Stimulated activated CD4-positive, alpha-beta T cell treated with anti-CD3 and anti-CD28 coated beads, Interleukin-12 subunit alpha, Interleukin-12 subunit beta, amount 100 ng/mL, for 24 hours (primary cell): ENCODE measurements around the gene PELI2.

Experiments
- DNase-seq, 2 experiments: peaks; one replicate each; pipeline ENCODE4 v3.0.0-alpha.2; 2020; ENCODE audit warnings: low read depth in 2 of 2

The PELI2 gene

DNA sequence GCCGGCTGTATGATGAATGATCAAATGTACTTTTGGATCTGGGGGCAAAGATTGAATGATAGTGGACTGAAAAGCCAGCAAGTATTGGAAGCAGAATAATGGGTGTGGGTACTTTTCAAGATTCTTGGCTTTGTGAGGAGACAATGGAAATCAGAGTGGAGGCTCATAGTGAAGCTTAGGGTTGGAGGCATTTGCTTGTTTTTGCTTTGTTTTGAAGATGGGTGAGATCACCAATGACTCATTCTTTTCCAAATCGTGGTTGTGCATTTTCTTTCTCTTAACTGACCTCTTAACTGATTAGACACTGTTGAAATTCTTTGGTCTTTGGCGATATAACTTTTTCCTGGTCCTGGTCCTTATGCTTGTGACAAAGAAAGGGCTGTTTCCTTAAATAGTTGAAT lies 54.4 kb downstream of the PELI2 start:
- DNase-seq, result no peak

DNA sequence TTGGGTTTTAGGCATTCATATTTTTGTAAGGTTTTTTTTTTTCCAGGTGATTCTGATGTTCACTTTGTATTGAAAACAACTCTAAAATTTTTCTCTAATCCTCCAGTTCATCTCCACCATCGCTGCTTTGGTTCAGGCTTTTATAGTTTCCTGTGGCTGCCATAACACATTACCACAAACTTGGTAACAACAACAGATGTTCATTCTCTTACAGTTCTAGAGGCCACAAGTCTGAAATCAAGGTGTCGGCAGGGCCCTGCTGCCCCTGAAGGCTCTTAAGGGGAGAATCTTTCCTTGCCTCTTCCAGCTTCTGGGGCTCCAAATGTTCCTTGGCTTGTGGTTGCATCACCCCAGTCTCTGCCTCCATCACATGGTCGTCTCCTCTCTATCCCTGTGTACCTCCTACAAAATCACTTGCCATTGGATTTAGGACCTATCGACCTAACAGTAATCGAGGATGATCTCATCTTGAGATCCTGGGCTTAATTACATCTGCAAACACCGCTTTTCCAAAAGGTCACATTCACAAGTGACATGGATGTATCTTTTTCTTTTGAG lies 55.2 kb downstream of the PELI2 start:
- no peak for DNase-seq

DNA sequence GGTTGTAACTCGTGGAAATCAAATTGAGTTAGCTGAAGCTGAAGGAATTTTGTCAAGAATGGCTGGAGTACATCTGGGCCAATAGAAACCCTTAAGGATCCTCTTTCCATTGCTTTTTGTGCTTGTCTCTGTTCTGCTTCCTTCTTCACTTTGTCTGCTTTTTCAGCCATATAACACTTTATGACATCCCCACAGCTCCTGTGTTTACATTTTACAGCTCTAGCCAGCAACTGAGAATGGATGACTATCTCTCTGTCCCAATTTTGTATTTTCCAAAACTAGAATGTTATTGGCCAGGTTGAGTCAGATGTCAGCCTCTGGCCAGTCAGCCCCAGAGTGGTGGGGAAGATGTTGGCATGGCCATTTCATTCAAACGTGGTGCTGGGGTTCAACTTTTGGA lies 57.6 kb downstream of the PELI2 start:
- no peak for DNase-seq

DNA sequence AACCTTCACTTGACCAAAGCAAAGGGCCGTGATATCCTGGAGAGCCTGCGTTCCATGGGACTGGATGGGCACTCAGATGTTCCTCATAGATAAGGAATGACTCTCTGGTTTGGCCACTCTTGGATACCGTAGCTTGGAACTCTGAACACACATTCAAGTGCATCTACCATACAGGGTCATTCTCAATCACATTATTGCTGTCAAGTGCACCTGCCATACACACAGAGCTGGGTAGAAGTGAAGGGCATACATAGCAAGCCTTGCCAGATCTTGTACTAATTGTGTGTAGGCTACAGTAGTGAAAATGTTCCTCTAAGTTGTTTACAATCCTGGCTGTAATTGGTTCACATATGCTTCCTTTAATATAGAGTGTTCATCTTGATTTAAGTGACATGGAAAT lies 58.3 kb downstream of the PELI2 start:
- no peak for DNase-seq

DNA sequence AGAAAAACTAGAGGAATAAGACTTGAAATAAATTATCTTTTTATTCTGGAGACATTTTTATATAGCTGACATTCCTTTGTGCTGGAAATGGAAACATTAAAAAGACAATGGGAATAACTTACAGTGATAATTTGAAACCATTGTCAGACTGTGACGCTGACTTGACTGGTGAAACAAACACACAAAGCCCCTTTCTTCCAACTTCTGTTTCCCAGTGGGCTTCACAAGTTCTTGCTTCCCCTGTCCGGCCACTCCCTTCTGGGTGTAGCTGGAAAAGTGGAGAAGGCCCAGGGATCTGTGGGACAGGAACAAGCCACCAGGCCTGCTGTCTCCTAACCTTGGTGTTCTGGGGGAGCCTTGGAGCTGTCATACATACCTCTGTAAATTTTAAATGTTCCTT lies 58.8 kb downstream of the PELI2 start:
- no peak for DNase-seq

DNA sequence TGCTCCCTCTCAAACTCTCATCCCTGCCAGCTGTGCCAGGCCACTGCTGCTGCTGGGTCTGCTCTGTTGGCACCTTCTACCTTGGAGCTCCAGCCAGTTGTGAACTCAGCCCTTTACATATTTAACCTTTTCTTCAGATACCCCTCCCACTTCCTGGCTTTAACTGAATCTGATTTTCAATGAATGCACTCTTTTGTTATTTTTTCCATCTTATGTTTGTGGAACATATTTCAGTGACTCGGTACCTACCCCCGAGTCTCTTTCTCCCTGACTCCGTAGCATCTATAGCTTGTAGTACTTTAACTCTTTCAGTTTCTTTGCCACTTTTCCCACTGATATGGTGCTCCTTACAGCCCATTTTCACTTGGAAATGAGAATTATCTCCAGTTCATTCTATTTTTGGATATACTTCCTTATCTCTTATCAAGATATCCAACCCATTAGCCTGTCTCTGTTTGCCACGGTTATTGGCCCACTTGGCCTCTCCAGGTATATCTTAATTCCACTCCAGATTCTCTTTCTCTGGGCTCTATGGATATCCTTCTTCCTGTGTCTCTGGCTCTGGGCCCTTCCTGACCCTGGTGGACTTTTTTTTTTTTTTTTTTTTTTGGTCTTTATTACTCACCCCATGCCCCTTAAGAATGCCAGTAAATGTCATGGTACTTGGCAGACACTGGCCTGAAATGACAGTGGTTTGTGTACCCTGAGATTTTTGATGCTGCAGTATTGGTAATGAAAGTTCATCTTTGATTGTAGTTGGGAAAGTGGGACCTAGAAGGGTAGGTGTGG lies 62.7 kb downstream of the PELI2 start:
- no peak for DNase-seq

DNA sequence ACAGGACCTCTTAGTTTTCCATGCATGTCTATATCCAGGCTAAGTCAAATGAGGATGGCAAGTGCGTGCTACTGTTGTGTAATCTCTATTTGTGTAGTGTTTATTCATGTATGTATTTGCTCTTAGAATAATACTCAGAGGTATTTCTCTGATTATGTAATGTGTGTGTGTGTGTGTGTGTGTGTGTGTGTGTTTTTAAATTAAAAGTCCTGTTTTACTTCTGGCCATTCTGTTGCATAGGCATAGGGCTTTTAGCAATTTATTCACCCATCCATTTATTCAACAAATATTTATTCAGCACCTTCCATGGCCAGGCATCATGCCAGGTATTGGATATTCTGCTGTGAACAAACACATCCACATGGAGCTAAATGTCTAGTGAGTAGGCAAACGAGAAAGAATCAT lies 63.5 kb downstream of the PELI2 start:
- DNase-seq, result no peak

DNA sequence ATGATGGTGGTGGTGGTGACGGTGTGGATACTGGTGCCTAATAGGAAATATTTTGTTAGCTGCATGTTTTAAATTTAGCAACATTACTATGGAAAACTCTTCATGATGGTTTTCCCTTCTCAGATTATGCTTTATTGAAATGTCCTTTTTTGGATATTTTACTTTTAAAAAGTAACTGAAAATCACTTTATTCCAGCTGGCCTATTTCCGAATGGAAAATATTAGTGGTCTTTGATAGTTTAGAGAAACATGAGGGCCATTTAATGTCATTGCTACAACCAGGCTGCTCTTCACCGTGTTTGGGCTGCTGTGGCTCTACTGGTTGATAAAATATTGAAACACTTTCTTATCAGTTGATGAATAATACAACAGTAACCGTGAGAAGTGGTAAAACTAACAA lies 64.2 kb downstream of the PELI2 start:
- DNase-seq, result no peak

DNA sequence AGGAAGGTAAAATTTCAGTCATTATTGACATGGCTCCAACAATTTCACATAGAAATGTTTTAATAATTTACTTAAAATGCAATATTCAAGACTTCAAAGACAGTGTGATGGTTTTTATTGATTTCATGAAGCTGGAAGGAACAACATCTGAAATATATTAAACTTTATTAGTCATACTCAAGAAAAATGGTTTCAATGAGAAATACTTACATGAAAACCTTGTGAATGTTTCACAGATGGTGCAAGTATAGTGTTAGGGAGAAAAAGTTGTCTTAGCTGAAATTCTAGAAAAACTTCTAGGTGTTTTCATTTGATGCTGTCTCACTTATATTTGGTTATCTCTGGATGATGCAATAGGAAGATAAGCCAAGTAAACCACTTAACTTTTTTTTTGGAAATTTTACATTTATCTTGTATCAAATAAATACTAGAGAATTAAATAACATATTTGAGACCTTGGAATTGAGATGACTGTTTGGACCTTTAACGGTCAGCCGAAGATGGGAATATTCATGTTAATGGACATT lies 65.5 kb downstream of the PELI2 start:
- no peak for DNase-seq

DNA sequence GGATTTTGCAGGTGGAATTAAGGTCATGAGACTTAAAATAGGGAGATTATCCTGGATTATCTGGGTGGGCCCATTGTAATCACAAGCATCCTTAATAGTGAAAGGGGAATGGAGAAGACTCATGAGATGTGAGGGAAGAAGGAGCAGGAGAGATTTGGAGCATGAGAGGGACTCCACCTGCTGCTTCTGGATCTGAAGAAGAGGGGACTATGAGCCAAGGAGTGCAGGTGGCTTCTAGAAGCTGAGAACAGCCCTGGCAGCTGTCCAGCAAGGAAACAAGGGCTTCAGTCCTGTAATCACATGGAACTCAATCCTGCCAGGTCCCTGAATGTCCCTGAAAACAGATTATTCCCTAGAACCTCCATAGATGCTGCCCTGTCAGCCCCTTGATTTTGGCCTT lies 67.8 kb downstream of the PELI2 start:
- no peak for DNase-seq

DNA sequence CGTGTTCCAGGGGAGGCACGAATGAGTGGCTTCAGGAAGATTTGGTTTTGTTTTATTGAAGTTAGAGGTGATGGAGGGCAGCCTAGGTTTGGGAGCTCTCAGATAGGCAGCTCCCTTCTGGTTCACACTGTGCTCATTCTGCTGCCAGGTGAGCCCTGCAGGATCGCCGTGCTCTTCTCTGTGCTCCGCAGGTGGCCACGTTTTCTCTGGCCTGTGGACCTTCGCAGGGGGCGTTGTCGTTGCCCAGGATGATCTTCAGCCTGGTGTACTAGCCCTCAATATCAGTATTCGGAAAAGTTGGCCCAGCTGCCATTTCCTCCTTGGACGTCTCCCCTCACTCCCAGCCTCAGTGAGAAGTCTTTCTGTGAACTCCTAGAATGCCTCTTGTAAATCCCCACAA lies 69.5 kb downstream of the PELI2 start:
- DNase-seq, result no peak

DNA sequence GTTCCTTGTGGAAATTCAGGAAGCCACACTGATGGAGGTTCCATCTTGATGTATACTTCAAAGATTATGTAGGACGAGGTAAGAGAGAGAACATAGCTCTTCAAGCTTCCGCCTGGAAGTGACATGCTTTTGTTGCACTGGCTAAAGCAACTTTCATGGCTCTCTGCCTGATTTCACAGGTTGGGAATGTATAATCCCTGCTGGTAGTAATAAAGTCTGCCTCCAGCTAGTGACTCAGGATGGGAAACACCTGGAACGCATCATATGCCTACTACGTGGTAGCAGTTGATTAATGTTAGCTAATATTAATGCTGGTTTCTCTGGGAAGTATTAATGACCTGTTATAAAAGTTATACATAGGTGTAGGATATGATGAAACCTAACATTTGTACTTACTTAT lies 71.1 kb downstream of the PELI2 start:
- DNase-seq, result no peak

DNA sequence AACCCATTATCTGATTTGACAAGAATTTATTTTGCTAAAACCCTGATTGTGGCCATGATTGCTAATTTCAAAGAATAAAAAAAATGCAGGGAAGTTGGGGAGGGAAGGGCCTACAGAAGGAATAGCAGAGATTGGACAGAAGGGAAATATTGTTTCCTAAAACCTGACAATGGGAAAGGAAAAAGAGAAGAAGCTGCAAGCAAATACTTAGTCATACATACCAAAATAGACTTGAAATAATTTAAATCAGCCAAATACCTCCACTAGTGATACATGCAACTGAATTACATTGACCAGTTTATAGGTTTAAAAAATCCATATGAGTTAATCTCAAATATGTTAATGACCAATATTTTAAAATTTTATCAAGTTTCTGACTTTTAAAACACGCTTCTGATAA lies 75.1 kb downstream of the PELI2 start:
- DNase-seq, result no peak

DNA sequence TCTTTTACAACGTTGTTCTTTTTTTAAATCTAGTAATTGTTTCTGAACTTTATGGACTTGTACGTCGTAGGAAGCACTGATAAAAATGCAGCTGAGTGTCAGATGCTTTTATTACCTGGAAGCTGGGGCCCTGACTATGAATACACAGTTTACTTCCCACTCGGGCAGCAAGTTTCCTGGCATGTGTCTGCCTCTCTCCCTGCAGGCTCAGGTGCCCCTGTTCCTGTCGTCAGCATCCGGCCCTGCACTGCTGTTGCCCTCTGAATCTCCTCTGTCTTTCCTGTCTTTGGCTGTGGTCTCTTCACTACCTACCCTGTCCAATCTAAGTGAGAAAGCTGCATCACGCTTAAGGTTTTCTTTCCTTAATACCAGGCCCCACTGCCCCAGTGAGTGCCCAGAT lies 75.8 kb downstream of the PELI2 start:
- DNase-seq, result no peak

DNA sequence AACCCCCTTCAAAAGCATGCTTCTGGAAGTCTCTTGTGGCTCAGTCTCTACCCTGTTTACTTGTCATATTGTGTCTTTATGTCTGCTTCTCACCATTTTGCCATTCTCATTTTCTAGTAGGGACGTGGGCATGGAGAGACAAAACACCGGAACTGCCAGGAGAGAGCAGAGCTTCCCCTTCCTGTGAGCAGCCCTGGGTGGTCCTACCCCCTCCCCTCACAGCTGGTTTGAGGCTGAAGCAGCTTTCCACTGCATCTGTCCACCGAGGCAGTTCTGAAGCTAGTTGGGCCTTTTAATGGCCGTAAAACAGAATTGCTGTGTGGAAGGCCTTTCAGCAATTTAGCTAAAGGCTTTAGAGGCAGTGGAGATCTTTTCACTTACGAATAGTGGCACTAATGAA lies 77.0 kb downstream of the PELI2 start:
- no peak for DNase-seq

DNA sequence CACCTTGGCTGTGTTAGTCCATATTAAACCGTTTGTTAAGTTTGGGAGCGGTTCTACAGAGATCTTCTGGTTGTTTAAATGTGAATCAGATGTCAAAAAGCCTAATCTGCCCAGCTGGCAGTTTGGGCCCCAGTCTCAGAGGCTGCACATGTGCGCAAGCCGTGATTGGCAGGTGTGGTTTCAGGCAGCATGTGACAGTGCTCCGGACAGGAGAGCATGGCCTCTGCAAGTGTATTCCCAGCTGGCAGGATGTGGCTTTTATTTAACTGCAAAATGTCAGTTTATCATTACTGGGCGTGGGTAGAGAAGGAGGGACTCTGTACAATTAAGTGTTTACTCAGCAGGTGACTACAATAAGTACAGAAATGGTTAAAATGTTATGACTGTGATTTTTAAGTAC lies 77.5 kb downstream of the PELI2 start:
- DNase-seq, result no peak

DNA sequence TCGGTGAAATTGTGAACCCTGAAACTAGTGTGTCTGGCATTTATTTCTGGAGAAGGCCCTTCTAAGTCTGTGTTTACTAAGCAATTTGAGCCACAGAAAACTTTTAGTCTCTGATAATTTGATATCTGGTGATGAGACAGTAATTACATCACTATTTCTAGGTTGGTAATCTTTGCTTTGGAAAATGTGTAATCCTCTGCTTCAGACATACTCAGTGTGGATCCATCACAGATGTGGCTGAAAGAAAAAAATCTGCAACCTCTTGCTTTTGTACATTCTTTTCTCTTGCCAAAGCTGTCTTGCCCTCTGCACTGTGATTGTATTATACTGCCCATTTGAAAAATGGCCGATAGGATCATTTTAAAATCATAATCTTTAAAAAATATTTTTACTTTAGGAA lies 78.1 kb downstream of the PELI2 start:
- DNase-seq, result no peak

DNA sequence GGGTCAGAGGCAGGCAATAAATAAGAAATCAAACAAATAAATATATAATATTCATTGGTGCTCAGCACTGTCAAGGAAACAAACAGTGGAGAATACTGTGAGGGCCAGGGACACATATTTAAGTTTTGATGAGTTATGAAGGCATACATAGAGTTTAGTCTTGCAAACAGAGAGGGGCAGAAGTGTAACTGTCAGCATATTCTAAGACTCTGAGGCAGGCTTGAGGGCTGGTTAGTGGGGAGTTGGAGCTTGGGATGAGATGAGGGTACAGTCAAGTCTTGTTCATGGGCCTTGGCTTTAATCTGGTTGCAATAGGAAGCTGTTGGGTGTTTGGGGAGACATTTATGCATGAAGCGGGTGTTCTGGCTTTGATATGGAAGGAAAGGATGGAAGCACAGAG lies 78.9 kb downstream of the PELI2 start:
- no peak for DNase-seq

DNA sequence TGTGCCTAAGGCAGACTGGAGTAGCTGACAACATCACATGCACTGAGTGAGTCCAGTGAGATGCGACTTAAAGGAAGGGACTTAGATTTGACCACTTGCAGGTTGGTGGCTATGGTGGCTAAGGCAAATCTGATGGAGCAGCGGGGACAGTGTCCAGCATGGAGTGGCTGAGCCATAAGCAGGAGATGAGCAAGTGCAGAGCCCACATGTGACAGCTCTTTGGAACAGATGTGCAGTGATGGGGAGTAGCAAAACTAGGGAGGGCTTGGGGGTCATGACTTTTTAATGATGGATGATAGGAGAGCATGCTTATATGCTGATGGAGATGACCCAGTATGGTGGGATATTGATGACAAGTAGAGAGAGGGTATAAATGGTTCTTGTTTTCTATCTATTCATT lies 80.2 kb downstream of the PELI2 start:
- DNase-seq, result no peak

DNA sequence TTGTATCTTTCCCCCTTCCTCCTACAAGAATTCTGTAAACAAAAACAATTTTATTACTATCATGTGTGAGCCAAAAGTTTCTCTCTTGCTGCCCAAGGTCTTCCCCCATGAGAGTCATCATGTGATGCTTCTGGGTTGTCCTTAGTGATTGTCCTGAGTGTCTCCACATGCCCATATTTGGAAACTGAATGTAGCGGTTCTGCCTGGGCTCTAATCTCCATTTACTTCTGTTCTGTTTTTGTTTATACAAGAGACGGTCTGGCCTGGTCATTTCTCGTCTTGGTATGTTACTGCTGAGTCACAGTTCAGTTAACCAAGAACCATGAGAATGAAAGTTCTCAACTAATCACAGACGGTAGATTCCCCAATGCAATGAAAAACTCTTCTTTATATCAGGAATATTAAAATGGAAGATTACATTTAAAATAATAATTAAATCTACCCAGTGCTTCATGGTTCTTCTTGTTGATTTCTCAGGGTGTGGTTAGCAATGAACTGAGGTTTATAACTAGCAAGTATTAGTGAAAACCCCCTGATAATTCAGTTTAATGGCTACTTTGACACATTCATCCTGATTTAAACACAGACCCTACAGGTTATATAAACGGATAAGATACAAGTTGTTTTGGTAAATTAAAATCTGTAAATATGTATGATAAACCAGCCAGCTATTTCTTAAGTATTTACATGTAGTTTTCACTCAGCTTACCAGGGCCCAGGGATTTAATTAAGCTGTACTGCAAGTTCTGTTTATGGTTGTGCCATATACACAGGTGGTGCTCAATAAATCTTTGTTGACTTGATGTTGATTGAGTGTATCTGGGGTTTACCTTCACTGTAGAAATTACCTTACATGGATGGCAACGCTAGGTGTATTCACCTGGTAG lies 81.1 kb downstream of the PELI2 start:
- DNase-seq, result no peak

DNA sequence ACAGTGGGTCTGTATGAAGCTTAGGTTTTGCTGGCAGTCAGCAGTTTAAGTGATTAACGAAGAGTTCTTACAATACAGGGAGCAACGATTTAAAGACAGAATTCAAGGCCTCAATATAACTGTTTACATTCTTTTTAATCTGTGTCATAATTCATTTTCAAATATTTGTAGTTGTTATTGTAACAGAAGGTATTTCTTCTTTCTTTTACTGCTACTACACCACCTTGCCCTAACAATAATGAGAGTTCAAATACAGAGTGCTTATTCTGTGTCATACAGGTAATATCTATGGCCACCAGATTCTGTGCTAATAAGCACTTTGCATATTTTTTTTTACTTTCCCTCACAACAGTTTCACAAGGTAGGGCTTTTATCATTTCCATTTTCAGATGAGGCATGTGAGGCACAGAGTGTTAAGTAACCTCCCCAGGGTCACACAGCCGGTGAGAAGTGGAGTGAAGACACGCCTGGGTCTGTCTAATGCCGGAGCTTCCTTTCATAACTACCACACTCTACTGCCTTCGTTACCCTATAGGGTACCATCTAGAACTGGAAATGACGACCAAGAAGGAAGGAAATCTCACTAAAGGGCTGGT lies 81.9 kb downstream of the PELI2 start:
- DNase-seq, result no peak

DNA sequence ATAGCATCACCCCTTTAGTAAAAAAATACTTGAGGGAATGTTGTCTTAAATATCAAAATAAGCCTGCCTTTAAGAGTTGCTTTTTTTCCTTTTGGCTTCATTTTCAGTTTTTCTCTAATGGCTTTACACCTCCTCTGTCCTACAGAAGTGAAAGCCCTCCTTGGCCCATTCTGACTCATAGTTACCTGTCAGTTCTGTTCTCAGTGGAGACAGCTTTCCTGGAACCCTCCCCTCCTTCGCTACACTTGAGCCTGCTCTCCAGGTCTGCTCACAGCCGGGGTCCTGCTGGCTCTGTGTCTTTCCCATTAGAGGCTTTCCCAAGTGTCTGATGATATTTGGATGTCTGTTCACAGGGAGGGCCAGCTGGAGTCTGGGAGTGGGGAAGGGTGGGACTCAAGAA lies 84.0 kb downstream of the PELI2 start:
- DNase-seq, result no peak
